ENCODE measurements around the gene FLRT3.

FLRT3 gene

DNA sequence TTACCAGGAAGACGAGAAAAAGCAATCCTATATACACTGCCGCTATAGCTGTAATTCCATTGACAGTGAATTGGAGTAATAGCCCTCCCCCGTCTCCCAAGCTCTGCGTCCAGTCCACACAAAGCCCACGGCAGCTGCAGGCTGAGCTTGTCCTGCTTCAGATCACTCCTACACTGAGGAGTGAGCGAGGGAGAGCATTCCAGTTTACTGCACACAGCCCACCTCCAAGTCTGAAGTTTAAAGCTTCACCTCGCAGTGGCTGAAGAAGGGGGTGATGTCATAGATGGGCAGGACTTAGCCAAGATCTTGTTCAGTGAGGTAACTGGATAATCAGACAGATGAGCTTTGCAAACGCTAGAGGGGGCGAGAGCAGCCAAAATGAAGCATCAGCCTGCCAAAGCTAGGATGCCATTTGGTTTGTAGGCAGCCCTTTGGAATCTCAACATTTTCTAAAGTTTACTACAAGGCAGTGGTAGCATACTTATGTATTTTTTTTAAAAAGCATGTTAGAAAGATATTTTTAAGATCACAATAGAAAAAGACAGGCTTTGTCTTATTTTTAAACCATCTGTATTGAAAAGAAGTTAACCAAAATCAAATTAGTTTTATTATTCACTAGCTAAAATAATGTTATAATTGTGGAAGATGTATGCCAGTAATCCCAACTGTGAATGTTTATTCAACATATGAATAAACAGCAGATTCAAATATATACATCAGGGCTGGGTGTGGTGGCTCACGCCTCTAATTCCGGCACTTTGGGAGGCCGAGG, at the start of gene FLRT3:
FLRT3 (minus strand) TSS at position 213 of the 772 bp plus-strand sequence. CDS start 10,106 bp downstream, outside the sequence.
- no peak for DNase-seq

DNA sequence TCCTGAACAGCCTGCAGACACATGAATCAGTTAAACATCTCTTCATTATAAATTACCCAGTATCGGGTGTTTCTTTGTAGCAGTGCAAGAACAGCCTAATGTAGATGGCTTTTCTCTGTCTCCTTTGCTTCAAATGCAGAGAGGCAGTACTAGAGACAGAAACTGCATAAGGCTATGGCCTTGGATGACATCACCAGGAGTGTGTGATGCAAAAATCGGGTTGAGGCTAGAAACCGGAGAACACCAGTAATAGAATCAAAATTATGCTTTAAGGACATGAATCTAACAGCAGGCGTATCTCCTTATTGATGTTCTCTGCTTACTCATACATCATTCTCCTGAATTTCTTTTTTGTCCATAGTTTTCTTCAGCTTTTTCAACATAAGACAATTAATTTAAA, 49.3 kb upstream of the FLRT3 start:
- DNase-seq = no peak

DNA sequence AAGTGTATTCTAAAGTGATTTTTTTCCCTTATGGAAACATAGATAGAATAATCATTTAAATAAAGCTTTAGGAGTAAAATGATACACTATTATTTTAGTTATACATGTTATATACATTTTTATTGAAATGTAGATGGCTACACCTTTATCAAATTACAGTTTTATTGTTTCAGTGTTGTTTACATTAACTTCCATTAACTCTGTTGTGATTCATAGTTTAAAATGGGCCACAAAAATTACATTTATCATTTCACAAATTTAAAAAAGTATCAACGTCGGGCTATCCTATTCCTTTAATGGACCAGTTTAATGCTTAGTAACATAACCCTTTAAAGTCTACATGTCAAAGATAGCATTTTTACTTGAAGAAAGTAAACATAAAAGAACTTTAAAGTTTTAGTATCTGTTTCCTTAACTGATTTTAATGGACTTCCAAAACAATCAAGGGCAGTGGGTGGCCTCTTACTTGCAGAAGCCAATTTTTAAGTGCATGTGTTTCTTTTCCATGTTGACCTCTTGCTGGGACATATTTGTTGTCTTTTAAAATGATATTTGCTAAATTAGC, 47.8 kb upstream of the FLRT3 start:
- no peak for DNase-seq

DNA sequence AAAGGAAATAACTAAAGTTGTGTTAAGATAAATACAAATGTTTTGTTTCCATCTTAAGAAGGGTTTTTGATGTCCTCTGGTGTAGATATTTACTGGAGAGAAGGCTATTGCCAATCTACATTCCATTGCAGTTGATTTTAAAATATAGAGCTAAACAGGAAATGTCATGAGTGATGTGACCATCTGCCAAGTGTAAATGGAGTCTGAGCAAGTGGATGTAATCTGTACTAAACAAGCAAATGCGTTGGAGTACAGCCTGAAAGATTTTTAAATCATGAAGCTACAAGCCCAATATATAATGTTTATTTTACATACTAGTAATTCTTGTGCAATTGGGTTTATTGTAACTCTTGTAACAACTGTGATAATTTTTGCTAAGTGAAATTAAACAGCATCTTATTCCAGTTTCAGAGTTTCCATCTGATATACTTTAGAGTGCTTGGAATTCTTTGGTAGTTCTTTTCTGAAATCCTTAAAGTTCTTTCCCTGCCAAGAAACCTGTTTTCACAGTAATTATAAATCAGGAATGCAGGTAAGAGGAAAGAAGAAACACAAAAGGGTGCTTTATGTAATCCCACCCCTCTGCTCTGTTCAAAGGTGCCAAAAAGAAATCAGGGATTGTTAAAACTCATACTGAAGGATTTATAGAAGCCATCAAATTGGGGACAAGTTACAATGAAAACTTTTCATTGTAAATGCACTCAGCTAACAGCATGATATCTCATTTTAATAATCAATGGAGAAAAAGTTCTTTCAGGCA, 47.2 kb upstream of the FLRT3 start:
- no peak for DNase-seq

DNA sequence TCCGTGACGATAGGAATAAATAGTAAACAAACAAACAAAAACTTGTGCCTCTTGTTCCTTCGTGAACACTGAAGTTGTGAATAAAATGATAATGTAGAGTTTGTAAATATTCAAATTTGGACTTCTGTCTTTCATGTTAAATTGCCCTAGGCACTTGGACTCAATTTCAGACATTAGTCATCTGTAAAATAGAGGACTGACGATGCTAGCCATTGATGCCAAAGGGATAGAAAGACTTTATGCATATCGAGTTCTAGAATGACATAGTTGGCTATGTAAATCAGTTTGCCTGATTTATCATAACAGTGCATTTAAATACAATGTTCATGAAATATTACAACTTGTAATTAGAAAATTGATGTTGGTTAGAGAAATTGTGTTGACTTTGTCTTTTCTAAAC, 45.9 kb upstream of the FLRT3 start:
- no peak for DNase-seq

DNA sequence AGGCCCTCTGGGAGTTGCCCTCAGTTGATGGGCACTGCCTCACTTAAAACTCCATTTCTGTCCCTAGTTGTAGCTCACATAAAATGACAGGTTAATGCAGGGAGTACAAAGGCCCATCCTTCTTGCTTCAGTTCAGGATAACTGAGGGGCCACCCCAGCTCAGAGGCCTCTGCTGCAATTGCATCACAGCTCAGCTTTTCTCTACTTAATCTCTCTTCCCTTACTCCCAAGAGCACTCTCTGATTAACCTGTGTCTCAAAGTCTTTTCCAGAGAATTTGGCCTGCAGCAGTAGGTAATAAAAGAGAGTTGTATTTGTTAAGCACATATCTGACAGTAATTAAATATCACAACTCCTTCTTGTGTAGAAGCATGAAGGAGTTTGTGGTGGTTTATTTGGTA, 40.9 kb upstream of the FLRT3 start:
- DNase-seq = no peak

DNA sequence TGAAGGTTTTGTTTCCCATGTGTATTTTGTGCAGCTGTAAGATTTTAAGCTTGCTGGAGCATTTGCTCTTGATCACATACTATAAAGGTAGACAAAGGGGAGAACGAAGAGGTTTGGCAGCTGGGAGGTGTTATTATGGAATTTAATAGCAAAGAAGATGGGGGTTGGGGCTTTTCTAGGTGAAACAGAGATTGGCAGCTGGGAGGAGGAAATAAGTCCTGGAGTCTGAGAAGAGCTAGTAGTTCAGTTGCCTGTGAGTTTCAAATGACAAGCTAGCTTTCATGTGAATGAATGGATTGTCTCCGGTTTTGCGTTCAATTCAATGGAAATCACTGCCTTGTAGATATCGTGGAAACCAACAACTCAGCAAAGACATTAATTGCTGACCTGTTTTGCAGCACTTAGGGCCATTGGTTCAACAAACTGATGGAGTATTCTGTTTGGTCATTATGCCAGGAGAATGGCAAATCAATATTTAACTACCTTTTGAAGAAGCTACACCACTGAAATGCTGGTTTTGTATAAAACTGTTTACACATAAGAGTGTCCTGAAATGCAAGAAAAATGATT, 38.1 kb upstream of the FLRT3 start:
- no peak for DNase-seq

DNA sequence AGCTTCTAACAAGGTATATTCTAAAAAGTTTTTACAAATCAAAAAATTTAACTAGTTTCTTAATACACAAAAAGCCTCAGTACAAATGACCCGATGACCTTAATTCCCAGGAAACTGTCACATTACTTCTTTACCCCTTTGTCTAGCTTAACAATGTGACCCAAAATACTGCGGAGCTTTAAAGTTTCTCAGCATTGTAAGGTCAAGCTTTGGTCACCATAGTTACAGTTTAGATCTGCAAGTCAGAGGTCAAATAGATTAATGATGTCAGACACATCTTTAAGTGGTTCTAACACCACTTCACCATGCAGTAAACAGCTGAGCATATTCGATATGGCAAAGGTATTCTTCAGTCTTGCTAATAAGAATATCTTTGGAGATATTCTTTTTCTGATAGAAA, 36.8 kb upstream of the FLRT3 start:
- DNase-seq = no peak

DNA sequence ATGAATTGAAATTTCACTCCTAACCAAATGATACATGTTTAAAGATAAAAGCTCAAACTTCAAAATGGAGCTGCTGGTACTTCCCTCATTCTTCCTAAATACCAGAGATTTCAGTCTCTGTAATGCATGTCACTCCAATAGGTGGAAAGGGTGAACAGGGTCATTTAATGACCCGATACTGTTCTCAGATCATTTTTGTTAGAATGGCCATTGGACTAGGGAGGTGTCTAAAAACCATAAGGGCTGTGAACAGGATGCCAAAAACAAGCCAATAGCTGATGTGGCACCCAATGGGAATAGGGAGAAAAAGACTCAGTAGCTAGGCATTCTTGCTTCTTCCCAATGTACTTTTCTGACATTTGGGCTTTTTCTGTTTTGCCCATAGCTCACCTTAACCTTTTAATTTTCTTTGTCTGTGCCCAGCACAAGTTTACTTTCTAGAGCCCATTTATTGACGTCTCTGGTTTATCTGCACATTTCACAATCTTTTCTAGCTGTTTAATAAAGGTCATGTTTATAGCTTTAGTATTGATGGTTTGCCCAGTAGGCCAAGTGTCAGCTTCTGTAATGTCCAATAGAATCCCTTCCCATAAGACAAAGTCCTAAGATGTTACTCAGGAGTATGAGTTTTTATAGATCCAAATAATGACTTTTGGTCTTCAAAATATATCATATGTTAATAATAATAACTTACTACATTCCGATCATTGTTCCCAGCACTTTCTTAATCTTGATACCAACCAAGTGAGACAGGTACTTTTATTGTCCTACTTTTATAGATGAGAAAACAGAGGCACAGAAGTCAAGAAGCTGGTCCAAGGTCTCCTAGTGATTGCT, 24.3 kb upstream of the FLRT3 start:
- DNase-seq = no peak

DNA sequence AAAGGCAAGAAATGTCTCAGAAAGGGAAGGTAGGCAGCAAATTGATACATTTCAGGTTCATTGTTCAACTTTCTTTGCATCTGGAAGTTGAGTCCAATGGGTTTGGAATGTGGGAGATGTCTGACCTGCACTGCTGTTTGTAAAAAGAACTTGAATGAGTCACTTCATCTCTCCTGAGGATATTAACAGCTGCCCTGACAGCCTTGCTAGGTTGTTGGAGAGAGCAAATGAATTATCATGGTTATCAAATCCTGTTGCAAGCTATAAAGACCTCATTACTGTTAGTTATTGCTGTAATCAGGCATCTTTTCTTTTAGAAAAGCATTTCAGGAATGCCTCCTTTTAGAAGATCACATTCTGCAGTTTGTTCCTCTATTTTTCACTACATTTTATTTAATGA, 23.0 kb upstream of the FLRT3 start:
- DNase-seq = no peak

DNA sequence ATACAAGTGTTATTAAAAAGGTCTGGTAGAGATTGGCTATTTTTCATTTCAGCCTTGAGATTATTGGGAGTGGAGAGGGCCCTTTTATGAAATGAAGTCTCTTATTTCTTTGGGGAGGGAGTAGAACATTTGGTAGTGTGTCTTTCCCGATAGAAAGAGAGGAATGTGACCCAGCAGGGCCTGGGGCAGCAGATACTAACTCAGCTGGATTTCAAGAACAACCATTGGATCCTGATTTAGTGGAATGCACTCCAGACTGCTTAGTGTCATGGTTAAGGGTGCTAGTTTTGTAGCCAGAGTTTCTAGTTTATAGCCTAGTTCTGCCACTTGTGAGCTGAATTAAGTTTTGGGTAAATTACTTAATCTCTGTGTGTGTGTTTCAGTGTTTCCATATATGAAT, 18.4 kb upstream of the FLRT3 start:
- DNase-seq = no peak

DNA sequence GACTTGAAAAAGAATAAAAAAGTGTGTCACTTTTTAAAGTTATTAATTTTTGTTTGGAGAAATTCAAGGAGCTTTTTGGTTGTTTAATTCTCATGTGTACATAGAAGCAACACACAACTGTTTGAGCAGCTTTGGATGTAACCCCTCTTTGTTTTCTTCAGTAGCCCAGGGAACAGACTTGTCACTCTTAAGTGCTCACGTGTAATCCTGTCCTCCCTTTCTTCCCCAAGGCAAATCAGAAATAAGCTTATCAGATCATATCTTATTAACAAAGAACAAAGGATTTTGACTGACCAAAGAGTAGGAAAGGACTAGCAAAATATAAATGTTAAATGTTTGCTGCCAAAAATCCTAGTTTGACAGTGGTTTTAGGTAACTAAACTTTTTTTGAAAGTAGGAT, 7.3 kb upstream of the FLRT3 start:
- no peak for DNase-seq

DNA sequence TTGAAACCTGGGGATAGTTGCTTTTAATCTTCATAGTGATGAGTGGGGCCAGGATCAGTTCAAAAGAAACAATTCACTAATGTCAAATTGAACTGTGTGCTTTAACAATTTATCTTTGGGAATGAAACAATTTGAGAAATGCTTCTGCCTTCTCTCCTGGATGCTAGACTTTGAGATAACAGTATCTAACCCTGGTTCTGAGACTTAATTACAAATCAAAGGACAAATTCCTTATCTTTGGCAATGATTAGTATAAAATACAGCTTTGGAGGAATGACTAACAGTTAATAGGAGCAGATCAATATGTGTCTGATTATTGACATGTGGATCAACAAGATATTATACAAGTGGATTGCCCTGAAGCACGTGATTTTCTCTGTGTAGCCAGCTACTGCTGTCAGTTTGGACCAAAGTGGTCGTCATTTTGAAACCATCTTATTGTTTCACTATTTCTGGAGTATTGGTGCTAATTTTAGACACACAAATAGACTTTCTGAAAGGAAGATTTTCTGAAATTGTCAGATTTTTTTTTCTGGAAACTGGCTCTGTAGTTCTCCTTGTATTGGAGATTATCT, 6.2 kb upstream of the FLRT3 start:
- DNase-seq = no peak

DNA sequence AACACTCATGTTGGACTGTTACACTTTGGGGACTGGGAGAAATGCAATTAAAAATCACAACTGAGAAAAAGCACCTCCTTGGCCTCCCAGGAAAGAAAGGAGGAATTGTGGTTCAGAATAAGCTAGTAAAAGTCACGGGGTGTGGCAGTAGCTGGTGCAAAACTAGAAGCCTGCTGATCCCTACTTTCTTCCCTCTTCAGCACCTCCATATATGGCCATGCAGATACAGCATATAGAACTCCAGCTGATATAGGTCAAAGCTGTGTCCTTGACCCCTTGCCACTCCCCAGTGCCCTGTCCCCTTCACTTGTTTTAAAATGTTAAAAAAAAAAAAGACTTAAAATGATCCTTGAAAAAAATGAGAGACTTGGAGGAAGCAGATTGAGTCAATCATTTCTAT, 5.5 kb upstream of the FLRT3 start:
- no peak for DNase-seq

DNA sequence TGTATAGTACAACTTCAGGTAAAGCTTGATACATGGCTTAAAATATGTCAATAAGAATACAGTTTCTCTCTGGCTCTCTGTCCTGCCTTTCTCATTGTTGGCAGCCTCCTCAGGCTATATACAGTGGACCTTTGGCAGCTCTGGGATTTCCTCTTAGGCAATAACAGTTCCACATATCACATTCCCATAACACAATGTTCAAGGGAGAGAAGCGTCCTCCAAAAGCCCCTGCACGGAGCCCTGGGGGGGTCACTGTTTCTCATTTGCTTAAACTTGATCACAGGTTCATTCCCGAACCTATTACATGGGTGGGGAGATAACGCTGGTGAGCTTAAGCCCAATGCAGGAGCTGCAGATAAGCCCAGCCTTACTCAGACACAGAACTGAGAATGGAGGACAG, 4.4 kb upstream of the FLRT3 start:
- DNase-seq = no peak

DNA sequence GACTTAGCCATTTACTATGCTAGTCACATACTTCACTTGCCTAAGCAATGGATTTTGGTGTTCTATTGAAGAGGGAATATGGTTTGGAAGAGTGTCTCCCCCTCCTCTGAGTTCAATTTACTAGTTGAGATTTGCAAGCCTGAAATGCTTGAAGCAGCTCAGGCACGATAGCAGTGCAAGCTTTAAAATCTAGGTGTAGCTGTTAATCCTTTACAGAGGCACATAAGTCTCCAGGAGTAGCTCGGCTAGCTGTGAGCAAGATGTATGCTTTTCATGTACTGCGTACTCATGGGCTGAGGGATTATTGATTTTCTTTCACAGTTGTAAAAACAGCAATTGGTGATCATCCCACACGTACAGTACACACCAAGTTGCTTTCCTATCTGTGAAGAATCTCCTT, 726 bp downstream of the FLRT3 start:
- no peak for DNase-seq

DNA sequence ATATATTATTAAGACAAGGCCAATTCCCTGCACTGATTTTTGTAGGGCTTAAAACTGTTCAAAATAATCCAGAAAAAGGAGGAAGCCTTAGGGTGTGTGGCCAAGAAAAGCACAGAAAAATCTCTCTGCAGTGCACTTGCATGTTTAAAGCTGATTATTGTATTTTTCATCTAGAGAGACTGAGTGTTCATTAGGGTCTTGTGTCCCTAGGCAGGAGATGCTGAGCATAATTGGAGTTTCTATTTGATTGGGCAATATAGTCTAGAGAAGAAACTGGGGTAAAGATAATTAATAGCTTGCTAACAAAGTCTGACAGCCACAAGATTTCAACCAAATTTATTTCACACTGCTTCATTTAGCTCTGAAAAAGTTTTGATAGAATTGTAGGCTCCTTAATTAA, 2.4 kb downstream of the FLRT3 start:
- no peak for DNase-seq

DNA sequence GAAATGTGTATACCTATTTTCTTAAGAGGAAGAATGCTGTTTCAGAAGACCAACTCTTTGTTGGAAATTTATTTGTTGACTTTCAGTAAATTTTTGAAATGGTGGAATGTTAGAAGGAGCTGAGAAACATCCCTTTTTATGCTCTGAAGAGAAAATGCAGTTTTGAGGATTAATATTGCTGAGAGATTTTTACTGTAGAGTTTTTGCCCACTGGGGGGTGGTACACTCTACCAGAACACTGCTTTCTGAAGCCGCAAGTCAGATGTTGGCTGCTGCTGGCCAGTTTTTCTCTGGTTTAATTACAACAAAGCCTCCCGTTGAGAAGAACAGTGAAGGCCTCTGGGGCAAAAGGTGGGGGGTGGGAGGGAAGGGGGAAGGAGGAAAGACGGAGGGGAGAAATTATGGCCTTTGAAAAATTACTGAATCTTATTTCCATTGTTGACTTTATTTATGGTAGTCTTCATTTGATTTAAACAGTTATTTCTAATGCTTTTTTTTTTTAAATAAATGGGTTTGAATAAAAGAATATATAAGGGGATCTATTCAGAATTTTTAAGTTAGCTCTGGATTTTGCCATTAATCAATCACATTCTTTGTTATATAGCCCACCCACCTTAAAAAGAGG, 3.0 kb downstream of the FLRT3 start:
- DNase-seq = no peak

DNA sequence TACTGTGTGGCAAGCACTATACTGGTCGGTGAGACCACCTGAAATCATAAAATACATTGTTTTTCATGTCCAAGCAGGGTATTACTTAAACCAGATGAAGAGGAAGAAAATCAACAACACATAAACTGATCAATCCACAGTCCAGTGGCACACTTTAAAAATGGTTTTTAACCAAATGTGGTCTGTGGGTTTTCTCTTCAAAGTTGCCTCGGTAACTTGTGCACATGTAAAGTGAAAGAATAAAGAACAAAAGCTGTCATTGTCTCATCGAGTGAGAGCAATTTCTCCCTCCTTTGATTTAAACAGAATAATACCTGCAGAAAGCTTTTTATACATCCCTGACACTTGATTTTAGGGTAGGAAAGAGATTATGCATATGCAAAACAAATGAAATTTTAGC, 3.7 kb downstream of the FLRT3 start:
- DNase-seq = no peak

DNA sequence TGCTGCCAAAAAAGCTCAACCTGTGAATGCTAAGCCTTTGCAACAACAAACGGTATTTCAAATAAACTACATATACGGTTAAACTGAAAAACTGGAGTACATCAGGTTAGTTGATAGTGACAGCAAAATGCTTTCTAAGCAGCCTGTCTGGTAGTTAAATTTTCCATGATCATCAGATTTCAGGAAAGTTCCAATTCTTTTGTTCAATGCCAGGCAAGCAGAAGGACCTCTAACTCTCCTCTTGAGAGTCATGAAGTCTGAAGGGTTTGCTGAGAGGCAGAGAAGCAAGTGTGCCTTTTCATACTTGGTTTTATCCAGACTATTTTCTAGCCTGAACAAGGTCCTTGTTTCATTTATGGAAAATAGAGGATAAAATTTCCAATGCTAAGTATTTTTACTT, 4.5 kb downstream of the FLRT3 start:
- no peak for DNase-seq

DNA sequence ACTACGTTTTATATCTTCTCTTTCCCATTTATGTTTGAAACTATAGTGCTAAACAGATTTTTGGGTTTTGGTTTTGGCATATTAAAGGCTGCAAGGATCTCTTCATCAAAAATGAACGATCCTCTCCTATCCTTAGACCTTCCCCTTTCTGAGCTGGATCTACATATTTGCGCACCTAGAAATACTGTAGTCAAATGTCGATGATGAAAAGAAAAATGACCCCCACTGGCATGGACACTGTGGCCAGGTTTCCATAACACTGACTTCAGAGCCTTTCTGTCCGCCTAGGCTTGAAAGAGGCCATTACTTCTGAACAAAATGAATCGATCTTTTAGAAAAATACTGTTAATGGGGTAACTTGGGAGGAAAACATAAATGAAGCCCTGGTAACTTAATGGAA, 5.8 kb downstream of the FLRT3 start:
- no peak for DNase-seq

DNA sequence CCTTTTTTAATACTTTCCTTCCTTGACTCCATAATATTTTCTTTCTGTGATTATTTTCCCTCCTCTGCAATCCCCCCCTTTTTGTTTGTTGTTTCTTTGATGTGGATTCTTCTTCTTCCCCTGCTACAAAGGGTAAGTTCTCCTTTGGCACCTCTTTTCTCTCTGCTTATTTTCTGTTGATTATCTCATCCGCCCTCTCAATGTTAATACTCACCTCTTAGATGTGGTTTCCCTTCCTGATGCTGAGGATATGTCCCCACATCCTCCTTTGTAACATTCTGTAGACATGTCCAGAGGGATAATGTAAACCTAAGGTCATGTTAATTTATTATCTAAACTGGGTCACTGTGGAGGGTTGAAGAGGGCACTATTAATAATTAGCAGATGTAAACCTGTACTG, 17.7 kb downstream of the FLRT3 start:
- DNase-seq = no peak

Measured in CD4-positive, alpha-beta T cell treated with Interleukin-17A for 4 hours (primary cell).